GM12878 (cell line): ENCODE measurements around the gene CDC14C. TPM values are rescaled to one million over a fixed set of nuclear protein-coding genes. Genes with fewer than 3 reads are reported as not detected.

Source experiments
- ATAC-seq: fragments of 200-7000 bp; cut with Tn5 transposase; 3 replicates; pipeline ENCODE4 v1.9.1; 2020; ENCODE audit warnings: mild to moderate bottlenecking, moderate library complexity
- BruUV-seq: library from RNA; stranded (reverse); fragments of 400-500 nt; replicated peaks from 2 replicates; lab custom pipeline; 2021; lab: Mats Ljungman, UMichigan
- CTCF ChIA-PET: fragments of 300-600 bp; sonication (Branson Sonifier 250); formaldehyde crosslinking; extraction: SDS; loops from one replicate; lab custom pipeline; 2021; ENCODE audit warnings: inconsistent platforms; lab: Yijun Ruan, JAX
- POLR2A ChIA-PET: fragments of 350-600 bp; formaldehyde crosslinking; extraction: SDS; loops from one replicate; lab custom pipeline; 2021; ENCODE audit warnings: inconsistent platforms; lab: Charles Lee
- RAD21 ChIA-PET: fragments of 300-600 bp; sonication (Branson Sonifier 250); formaldehyde crosslinking; loops from one replicate; lab custom pipeline; 2023; ENCODE audit warnings: antibody characterized with exemption; ENCODE audit not compliant: unreplicated experiment; lab: Charles Lee
- SMC1A ChIA-PET: fragments of 300-600 bp; sonication (Branson Sonifier 250); formaldehyde crosslinking; loops from one replicate; lab custom pipeline; 2023; ENCODE audit not compliant: unreplicated experiment, uncharacterized antibody; lab: Charles Lee
- DNase-seq: peaks from one replicate; pipeline ENCODE4 v3.0.0-alpha.2; 2011; ENCODE audit warnings: low read depth, low spot score
- FAIRE-seq: peaks from 3 replicates; lab custom pipeline; 2011; peaks lifted over from hg19 to GRCh38; lab: Jason Lieb, UNC
- H2AFZ ChIP-seq: 2 replicates; pipeline ENCODE4 v1.6.0; 2011; ENCODE audit warnings: low read depth, low read length, control low read depth; ENCODE audit not compliant: control insufficient read depth
- H3K27ac ChIP-seq: 2 replicates; pipeline ENCODE4 v1.5.1; 2011; ENCODE audit warnings: control low read depth; ENCODE audit not compliant: control insufficient read depth, insufficient read depth
- H3K27me3 ChIP-seq, 2 experiments: replicated peaks in 1 of 2; 2 replicates each; pipeline versions ENCODE4 v1.6.0 to v1.6.1; 2011; ENCODE audit warnings: low read length in 1 of 2; ENCODE audit not compliant: control insufficient read depth in 2 of 2, insufficient read depth in 2 of 2
- H3K36me3 ChIP-seq, 2 experiments: 2 replicates each; pipeline ENCODE4 v1.5.1; 2011; ENCODE audit warnings: low read length in 1 of 2; ENCODE audit not compliant: control insufficient read depth in 2 of 2, insufficient read depth in 2 of 2
- H3K4me1 ChIP-seq: 2 replicates; pipeline ENCODE4 v1.6.1; 2011; ENCODE audit warnings: mild to moderate bottlenecking, low read length, moderate library complexity, mixed read lengths; ENCODE audit not compliant: control insufficient read depth, insufficient read depth
- H3K4me2 ChIP-seq: 2 replicates; pipeline ENCODE4 v1.6.0; 2011; ENCODE audit warnings: control low read depth; ENCODE audit not compliant: control insufficient read depth, insufficient read depth
- H3K4me3 ChIP-seq: fragments of 200-600 bp; sonication (generic); 2 replicates; pipeline ENCODE4 v1.5.1; 2016
- H3K79me2 ChIP-seq: 2 replicates; pipeline ENCODE4 v1.6.0; 2011; ENCODE audit warnings: low read length; ENCODE audit not compliant: control insufficient read depth, insufficient read depth
- H3K9ac ChIP-seq: 2 replicates; pipeline ENCODE4 v1.8.0; 2011; ENCODE audit warnings: low read length, control low read depth, mixed read lengths; ENCODE audit not compliant: control insufficient read depth, insufficient read depth
- H3K9me3 ChIP-seq: replicated peaks from 3 replicates; pipeline ENCODE4 v1.5.1; 2011; ENCODE audit warnings: mild to moderate bottlenecking, low read length; ENCODE audit not compliant: control insufficient read depth, insufficient read depth
- H4K20me1 ChIP-seq: 2 replicates; pipeline ENCODE4 v1.6.0; 2011; ENCODE audit not compliant: control insufficient read depth, insufficient read depth
- KDM1A ChIP-seq: fragments of 200-600 bp; sonication (generic); IDR thresholded peaks from 2 replicates; pipeline ENCODE4 v1.6.1; 2016; ENCODE audit warnings: borderline replicate concordance
- MAX ChIP-seq: IDR thresholded peaks from 2 replicates; pipeline ENCODE4 v1.6.1; 2012; ENCODE audit warnings: low read depth, low read length, improper control_type of control experiment
- NFXL1 ChIP-seq: fragments of 450-650 bp; IDR thresholded peaks from 2 replicates; pipeline ENCODE4 v1.6.1; 2017; ENCODE audit warnings: antibody characterized with exemption, mild to moderate bottlenecking, borderline replicate concordance
- PML ChIP-seq: IDR thresholded peaks from 2 replicates; pipeline ENCODE4 v1.6.1; 2012; ENCODE audit warnings: low read length, inconsistent platforms
- RB1 ChIP-seq: fragments of 450-650 bp; formaldehyde crosslinking; IDR thresholded peaks from 2 replicates; pipeline ENCODE4 v1.6.1; 2017; ENCODE audit warnings: mild to moderate bottlenecking, borderline replicate concordance
- SPI1 ChIP-seq: IDR thresholded peaks from 2 replicates; pipeline ENCODE4 v1.6.1; 2011; ENCODE audit warnings: low read depth, mild to moderate bottlenecking, low read length, moderate library complexity, borderline replicate concordance; ENCODE audit not compliant: insufficient read depth
- TARDBP ChIP-seq: IDR thresholded peaks from 2 replicates; pipeline ENCODE4 v1.6.1; 2016; ENCODE audit warnings: borderline replicate concordance
- ZBTB11 ChIP-seq: fragments of 450-650 bp; formaldehyde crosslinking; IDR thresholded peaks from 2 replicates; pipeline ENCODE4 v1.5.0; 2022; ENCODE audit warnings: mild to moderate bottlenecking, missing genetic modification characterization
- ZSCAN29 ChIP-seq: fragments of 450-650 bp; IDR thresholded peaks from 2 replicates; pipeline ENCODE4 v1.6.1; 2017; ENCODE audit warnings: mild to moderate bottlenecking, moderate library complexity
- ZZZ3 ChIP-seq: IDR thresholded peaks from 2 replicates; pipeline ENCODE4 v1.6.1; 2011; ENCODE audit warnings: low read depth; ENCODE audit not compliant: control insufficient read depth, insufficient read length
- WGBS: methylation state at CpG from one replicate; pipeline ENCODE4 v1.1.6; 2016; ENCODE audit warnings: low lambda C conversion rate; ENCODE audit not compliant: insufficient replicate concordance, insufficient coverage; ENCODE audit errors: missing lambda C conversion rate; 5-methylcytosine and 5-hydroxymethylcytosine counted together
- in situ Hi-C: fragments of 300-500 bp; cut with MboI; formaldehyde crosslinking; loops from 9 replicates; pipeline ENCODE4 v1.14.3; 2018; ENCODE audit warnings: mixed read lengths
- intact Hi-C: fragments of 100-400 bp; cut with micrococcal nuclease; formaldehyde crosslinking; loops from one replicate; pipeline ENCODE4 v1.14.2; 2022; ENCODE audit not compliant: unreplicated experiment
- polyA plus RNA-seq, 11 experiments: library from polyadenylated mRNA; depleted of rRNA in 4 of 11; unstranded in 6 of 11; stranded (reverse) in 5 of 11; fragments of >200 nt; fragmentation: Nextera tagmentation in 4 of 11; fragmentation: Illumina TruSeq in 1 of 11; extraction: Ambion mirVana in 4 of 11; extraction: Trizol in 1 of 11; gene quantifications; 1 replicate in 1 of 11; 2 replicates in 10 of 11; pipeline versions ENCODE4 v1.2.1 to v1.2.3, GENCODE V29; 2011 to 2016; ENCODE audit warnings: inconsistent platforms in 2 of 11, missing spikeins in 2 of 11, low read depth in 1 of 11
- total RNA-seq, 4 experiments: library from RNA; depleted of rRNA in 3 of 4; stranded (reverse); fragments of >200 nt in 3 of 4; fragmentation: Illumina TruSeq in 1 of 4; extraction: Trizol in 1 of 4; gene quantifications; 2 replicates each; pipeline versions ENCODE4 v1.2.1 to v1.2.3, GENCODE V29; 2013 to 2021
- TF ChIP-seq, protein P1 (sequence below): fragments of 450-650 bp; IDR thresholded peaks from 2 replicates; pipeline ENCODE4 v1.6.1; 2016; ENCODE audit warnings: mild to moderate bottlenecking, moderate library complexity, borderline replicate concordance
- TF ChIP-seq, protein P2 (sequence below): fragments of 450-650 bp; IDR thresholded peaks from 2 replicates; pipeline ENCODE4 v1.6.1; 2017; ENCODE audit warnings: mild to moderate bottlenecking, moderate library complexity

The CDC14C gene
- total and polyA plus RNA-seq, 10 of the 15 experiments (the other 5 are each of a cell fraction or from before 2014, with no cell fraction given) = 0.03 TPM; not detected in 9

GRCh38 chr7:48943279-48943990 lies 19.1 kb downstream of the CDC14C start:
- SMC1A ChIA-PET = no interaction called here
- Histone ChIP-seq H3K4me3 (no peak overlapping the region), H3K9me3 (no peaks in the 10 kb centered on the region), H4K20me1 (no peaks in the 10 kb centered on the region), H2AFZ (no peak overlapping the region), H3K9ac (no peak overlapping the region), H3K4me1 (no peaks in the 10 kb centered on the region), H3K27me3 (no peaks in the 10 kb centered on the region), H3K4me2 (no peak overlapping the region), H3K36me3 (no peaks in the 10 kb centered on the region)
- ATAC-seq = no peak
- CTCF ChIA-PET = no interaction called here
- in situ Hi-C loops = no loop called here
- DNase-seq = no peak
- RAD21 ChIA-PET = no interaction called here
- FAIRE-seq = no peak
- POLR2A ChIA-PET = no interaction called here
- no TSS peak for BruUV-seq
- TF ChIP-seq, protein P1, sequence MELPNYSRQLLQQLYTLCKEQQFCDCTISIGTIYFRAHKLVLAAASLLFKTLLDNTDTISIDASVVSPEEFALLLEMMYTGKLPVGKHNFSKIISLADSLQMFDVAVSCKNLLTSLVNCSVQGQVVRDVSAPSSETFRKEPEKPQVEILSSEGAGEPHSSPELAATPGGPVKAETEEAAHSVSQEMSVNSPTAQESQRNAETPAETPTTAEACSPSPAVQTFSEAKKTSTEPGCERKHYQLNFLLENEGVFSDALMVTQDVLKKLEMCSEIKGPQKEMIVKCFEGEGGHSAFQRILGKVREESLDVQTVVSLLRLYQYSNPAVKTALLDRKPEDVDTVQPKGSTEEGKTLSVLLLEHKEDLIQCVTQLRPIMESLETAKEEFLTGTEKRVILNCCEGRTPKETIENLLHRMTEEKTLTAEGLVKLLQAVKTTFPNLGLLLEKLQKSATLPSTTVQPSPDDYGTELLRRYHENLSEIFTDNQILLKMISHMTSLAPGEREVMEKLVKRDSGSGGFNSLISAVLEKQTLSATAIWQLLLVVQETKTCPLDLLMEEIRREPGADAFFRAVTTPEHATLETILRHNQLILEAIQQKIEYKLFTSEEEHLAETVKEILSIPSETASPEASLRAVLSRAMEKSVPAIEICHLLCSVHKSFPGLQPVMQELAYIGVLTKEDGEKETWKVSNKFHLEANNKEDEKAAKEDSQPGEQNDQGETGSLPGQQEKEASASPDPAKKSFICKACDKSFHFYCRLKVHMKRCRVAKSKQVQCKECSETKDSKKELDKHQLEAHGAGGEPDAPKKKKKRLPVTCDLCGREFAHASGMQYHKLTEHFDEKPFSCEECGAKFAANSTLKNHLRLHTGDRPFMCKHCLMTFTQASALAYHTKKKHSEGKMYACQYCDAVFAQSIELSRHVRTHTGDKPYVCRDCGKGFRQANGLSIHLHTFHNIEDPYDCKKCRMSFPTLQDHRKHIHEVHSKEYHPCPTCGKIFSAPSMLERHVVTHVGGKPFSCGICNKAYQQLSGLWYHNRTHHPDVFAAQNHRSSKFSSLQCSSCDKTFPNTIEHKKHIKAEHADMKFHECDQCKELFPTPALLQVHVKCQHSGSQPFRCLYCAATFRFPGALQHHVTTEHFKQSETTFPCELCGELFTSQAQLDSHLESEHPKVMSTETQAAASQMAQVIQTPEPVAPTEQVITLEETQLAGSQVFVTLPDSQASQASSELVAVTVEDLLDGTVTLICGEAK = no peak
- TF ChIP-seq MAX (no peak), ZZZ3 (no peak), PML (no peak), RB1 (no peak), KDM1A (no peak), SPI1 (no peak), TARDBP (no peak), ZSCAN29 (no peak), ZBTB11 (CRISPR knock-in tag) (no peak), NFXL1 (no peak)
- TF ChIP-seq, protein P2, sequence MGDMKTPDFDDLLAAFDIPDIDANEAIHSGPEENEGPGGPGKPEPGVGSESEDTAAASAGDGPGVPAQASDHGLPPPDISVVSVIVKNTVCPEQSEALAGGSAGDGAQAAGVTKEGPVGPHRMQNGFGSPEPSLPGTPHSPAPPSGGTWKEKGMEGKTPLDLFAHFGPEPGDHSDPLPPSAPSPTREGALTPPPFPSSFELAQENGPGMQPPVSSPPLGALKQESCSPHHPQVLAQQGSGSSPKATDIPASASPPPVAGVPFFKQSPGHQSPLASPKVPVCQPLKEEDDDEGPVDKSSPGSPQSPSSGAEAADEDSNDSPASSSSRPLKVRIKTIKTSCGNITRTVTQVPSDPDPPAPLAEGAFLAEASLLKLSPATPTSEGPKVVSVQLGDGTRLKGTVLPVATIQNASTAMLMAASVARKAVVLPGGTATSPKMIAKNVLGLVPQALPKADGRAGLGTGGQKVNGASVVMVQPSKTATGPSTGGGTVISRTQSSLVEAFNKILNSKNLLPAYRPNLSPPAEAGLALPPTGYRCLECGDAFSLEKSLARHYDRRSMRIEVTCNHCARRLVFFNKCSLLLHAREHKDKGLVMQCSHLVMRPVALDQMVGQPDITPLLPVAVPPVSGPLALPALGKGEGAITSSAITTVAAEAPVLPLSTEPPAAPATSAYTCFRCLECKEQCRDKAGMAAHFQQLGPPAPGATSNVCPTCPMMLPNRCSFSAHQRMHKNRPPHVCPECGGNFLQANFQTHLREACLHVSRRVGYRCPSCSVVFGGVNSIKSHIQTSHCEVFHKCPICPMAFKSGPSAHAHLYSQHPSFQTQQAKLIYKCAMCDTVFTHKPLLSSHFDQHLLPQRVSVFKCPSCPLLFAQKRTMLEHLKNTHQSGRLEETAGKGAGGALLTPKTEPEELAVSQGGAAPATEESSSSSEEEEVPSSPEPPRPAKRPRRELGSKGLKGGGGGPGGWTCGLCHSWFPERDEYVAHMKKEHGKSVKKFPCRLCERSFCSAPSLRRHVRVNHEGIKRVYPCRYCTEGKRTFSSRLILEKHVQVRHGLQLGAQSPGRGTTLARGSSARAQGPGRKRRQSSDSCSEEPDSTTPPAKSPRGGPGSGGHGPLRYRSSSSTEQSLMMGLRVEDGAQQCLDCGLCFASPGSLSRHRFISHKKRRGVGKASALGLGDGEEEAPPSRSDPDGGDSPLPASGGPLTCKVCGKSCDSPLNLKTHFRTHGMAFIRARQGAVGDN = no peak
- TF ChIP-seq, all 136 proteins: peak for 0
- H3K79me2 ChIP-seq = no peaks in the 10 kb centered on the region
- intact Hi-C loops = no loop called here
- H3K27ac ChIP-seq = no peak overlapping the region
- WGBS = 55% methylated on average over 3 of the region's 3 CpGs
